Fibroblast of peridontal ligament (primary cell): ENCODE data around the gene SSBP2.
"Not testable (repeated sequence)": the region's sequence is repeated elsewhere in the genome, so short reads cannot be mapped to it uniquely, and the experiment has no call there.

Experiments
- DNase-seq: peaks from one replicate; pipeline ENCODE4 v3.0.0-alpha.2; 2010; ENCODE audit errors: extremely low read depth

The SSBP2 gene

DNA sequence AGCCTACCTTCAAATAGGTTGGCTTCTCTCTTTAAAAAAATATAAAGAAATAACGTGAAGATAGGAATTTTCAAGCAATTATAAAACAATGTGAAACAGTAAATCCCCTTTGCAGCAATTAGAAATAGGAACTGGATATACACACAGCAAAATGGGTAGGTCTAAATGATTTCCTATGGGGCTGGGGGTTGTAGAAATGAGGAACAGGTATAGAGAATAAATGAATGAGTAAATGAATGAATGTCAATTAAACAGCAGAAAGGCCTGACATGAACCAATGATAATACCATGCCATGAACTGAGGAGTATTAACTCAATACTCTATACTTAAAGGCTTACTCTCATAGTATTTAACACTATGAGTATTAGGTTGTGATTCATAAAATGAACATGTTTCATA lies 21.6 kb downstream of the SSBP2 start:
- no peak for DNase-seq

DNA sequence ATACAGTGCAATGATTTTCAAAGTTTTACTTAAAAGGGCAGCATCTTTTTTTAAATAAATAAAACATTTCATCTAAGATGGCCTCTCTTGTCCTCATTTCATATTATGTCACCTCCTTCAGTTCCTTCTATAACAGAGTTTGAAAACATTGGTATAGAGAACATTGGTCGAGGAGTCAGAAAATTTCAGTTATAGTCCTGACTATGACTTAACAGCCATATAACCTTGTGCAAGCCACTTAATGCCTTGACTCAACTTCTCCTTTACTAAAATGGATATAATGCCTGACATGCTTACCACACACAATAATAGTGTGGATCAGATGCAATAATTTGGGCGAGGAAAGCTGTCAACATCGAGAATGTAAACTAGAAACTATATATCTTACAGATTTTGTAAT lies 22.6 kb downstream of the SSBP2 start:
- DNase-seq = no peak

DNA sequence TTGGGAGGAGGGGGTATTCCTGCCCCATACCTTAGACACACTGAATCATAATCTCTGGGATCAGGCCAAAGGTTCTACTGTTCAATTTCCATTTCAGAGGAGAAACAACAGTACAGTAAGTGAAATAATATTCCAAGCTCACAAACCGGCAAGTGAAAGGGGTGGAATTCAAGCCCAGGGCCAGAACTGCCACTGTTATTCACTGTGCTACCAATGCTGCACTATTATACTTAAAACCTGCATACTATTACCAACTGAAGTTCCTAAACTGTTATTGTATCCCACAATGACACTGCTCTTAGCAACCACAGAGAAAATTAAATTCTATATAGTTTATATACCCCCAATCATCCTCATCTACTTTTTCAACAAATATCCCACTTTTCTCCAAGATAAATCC lies 24.6 kb downstream of the SSBP2 start:
- DNase-seq = no peak

DNA sequence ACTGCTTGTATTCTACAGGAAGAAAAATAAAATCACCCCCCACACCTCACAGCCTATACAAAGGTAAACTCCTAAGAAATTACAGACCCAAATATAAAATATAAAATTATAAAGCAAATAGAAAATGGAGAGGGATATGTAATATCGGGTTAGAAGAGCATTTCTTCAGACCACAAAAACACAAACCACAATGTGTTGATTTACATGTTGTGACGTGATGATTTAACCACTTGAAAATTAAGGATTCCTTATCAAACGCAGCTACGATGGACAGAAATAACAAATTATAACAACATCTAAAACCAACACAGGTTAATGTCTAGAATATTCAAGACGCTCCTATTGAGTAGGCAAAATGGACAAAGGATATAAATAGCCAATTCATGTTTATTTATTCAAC lies 26.3 kb downstream of the SSBP2 start:
- no peak for DNase-seq

DNA sequence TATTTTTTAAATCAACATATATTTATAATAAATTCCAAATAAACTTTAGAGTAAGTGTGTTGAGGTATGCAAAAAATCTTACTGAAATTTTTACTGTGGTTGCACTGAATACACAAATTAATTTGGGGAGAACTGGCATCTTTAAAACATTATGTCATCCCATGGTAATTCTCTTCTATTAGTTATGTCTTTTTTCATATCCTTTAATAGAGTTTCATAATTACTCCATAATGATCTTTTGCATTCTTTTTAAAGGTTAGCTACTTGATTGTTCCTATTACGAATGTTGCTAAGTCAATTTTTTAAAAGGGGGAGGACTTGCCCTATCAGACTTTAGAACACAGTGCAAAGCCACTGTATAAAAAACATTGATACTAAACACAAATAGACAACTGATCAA lies 26.8 kb downstream of the SSBP2 start:
- DNase-seq = no peak

DNA sequence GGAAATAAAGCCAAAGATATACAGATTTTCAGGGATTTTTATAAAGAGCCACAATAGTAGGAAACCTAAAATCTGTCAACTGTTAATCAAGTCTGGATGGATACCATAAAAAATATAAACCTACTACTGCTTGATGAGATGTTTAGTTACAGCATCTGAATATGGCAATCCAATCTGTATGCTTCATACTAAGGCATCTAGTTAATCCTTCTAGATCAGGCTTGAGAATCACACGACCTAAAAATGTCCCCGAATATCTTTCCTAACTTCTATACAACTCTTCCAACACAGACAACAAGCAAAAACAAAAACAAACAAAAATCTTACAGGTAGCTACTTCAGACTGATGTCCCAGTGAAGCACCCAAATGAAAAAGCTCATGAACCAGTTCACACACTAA lies 29.8 kb downstream of the SSBP2 start:
- DNase-seq = no peak

DNA sequence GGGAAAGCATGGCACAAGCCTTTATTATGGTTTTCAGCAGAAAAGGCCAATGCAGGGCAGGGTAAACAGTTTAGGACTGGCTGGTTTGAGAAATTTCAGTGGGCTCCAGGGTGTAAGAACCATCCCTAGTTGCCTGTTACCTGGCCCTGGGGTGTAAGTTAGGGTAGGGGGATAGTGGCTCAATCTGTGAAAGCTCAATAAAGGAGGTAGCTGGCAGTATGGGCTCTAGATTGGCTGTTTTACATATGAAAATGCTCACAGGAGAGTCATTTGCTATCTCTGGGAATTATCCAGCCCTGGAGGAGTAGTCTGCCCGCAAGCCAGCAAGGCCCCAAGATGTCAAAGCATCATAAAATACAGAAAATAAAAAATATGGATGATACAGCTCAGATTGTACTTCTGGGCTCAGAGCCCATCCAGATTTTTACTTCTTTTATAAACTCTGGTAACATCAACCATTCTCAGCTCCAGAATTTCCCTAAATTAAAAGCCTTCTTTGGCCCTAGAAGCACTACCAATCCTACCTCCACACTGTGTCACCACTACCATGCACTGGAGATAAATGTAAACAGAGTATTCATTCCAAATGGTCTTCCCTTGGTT lies 31.1 kb downstream of the SSBP2 start:
- DNase-seq = no peak

DNA sequence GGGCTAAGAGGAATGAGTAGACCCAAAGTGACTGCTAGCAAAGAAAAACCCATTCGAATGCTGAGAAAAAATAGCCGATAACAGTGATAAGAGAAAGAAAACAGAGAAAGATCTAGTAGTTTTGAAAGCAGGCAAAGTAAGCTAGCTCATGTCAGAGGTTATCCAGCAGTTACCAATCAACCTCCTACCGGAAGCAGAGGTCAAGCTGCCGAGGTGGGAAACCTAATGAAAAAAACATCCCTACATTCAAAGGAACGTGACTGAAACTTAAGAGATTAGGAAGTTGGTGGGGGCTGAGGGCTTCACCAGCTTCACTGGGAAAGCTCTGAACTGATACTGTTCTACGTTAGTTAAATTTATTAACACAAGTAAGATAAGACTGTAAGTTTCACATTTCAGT lies 32.6 kb downstream of the SSBP2 start:
- DNase-seq = no peak

DNA sequence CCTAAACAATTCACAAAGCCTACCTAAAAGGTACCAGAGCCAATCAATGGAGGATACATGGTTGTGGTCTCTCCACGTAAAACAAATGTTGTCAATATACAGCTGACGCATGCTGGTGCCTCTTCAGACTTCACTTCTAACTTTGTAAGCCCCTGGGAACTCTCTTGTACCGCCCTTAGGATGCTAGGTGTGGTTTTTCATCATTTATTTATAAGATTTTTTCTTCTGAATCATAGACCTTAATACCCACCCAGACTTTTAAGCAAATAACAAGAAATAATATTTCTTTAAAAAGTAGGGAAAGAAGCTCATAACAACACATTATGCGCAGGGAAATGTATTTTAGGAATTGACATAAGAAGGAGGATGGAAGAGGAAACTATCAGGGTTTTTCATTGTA lies 33.0 kb downstream of the SSBP2 start:
- no peak for DNase-seq

DNA sequence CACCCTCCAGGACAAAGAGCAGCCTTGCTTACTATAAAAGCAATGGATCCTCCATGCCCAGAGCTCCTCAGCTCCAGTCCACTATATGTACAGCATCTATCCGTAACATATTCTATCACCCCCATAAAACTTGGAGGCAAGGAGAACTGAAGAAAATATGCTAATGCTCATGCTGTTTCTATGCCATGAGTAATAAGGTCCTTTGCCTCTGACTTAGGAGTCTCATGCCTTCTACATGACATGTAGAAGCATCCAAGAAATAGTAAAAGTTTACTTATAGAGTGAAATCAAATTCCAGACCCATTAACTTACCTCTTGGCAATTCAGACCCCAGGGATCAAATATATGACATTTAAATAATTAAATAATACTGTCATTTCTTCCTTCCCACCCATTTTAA lies 33.7 kb downstream of the SSBP2 start:
- DNase-seq = no peak

DNA sequence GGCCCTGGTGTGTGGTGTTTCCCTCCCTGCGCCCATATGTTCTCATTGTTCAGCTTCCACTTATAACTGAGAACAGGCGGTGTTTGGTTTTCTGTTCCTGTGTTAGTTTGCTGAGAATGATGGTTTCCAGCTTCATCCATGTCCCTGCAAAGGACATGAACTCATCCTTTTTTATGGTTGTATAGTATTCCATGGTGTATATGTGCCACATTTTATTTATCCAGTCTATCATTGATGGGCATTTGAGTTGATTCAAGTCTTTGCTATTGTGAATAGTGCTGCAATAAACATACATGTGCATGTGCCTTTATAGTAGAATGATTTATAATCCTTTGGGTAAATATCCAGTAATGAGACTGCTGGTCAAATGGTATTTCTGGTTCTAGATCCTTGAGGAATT lies 36.8 kb downstream of the SSBP2 start:
- DNase-seq = not testable (repeated sequence)

DNA sequence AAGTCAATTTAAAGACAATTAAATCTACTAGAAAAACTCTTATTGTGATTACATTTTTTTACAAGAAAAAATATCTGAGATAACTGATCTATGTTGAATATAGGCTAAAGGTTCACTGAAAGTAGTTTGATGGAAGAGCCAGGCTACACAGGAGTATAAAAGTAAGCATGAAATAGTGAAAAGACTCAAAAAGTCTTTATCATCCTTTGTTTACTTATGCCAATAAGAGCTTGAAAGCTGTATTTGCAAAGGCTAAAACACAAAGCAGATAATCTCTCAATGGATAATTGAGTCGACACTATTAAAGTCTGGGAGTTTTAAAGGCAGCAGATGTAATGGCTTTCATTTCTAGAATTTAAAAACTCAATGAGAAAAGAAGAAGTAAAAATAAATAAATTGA lies 42.0 kb downstream of the SSBP2 start:
- DNase-seq = no peak

DNA sequence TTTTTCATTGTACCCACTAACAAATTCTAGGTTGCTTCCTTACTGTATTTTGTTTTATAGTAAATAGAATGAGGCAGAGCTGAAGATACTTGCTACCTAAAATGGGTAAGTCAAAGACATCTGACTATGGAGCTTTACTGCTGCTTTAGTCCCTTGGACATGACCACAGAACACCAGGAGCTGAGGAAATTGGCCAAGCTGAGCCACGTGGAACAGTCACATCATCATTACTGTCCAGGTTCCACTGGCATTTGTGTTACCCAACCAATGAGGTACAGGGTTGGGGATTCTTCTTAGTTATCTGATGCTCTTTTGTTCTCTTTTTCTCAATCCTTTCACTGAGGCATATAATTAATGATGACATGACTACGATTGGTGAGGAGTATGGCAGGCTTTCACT lies 47.1 kb downstream of the SSBP2 start:
- no peak for DNase-seq

DNA sequence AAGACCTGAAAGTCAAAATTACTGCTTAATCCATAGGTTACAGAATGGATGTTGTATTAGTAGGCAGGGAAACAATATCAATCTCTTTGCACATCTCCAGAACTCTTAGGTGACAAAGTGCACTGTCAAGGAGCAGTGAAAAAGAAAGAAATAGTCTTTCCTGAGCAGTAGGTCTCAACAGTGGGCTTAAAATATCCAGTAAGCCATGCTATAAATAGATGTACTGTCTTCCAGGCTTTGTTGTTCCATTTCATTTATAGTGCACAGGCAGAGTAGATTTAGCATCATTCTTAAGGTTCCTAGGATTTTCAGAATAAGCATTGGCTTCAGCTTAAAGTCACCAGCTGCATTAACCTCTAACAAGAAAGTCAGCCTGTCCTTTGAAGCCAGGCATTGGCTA lies 50.7 kb downstream of the SSBP2 start:
- DNase-seq = no peak

DNA sequence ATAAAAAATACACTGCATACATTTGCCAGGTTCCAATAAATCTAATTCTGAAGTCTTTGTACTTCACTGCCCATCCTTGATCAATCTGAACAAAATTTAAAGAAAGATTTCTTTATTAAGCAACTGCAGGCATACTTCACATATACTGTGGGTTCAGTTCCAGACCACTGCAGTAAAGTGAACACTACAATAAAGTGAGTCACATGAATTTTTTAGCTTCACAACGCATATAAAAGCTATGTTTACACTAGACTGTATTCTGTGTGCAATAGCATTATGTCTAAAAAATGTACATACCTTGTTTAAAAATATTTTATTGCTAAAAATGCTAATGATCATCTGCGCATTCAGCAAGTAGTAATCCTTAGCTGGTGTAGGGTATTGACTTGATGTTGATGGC lies 52.1 kb downstream of the SSBP2 start:
- DNase-seq = no peak

DNA sequence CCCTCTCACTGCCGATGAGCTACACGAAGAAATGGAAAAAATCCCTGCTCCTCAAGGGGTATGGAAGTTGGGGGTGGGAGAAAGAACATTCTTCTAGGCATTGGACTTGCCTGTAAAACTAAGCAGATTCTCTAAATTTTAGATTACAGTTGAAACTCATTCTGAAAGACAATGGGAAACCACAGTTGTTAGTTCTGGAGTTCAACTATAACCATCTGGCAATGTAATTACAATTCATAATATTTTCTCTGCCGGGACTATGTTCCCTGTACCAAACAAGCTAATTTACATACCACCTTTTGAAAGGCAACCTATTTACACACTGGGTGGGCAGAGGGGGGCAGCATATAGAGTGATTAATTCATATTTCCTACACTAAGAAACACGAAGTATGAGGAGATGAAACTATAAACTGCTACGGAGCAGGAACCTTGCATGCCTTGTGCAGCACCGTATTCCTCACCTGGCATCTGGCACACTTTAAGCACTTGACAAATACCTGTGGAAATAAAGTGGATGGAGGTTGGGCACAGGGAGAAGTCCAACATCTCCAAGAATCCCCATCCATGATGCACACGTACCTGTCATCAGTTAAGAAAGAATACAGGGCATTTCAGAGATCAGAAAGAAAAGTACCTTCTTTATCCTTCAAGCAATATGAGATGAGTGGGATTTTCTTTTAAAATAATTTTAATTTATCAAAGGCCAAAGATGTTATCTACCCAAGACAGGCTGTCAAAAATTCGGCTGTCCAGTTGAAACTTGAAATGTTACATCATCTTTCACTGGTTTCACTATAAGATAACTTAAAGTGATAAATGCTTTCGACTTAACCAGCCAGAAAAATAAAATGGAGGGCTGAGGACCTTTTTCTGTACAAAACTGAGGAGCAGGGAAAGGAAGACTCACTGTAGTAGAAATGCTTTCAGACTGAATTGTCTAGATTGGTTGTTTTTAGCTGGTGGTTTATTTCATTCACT lies 54.2 kb downstream of the SSBP2 start:
- peak; percentile 12 for DNase-seq

DNA sequence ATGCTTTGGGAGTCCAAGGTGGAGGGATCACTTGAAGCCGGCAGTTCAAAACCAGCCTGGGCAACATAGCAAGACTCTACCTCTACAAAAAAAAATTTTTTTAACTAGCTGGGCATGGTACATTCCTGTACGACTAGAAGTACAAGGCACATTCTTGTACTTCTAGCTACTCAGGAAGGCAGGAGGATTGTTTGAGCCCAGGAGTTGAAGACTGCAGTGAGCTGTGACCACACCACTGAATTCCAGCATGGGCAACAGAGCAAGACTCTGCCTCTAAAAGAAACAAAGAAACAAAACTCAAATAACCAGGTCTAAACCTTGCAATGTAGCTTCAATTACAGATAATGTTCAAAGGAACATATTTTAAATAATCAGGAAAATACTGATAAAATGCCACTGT lies 56.2 kb downstream of the SSBP2 start:
- DNase-seq = no peak

DNA sequence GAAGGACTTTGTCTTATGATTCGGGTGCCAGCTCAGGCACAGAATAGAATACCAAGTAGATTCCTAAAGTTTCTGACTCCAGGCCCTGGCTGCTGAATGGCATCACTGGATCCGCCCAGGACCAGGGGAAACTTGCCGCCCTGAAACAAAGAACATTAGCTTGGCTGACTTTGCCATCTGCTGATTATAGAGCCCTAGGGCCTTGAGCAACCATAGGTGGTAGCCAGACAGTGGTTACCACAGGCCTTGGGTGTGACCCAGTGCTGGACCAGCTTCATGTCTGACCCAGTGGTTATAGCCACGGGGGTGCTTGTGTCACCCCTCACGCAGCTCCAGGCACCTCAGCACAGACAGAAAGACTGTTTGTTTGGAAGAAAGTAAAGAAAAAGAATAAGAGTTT lies 62.7 kb downstream of the SSBP2 start:
- DNase-seq = no peak

DNA sequence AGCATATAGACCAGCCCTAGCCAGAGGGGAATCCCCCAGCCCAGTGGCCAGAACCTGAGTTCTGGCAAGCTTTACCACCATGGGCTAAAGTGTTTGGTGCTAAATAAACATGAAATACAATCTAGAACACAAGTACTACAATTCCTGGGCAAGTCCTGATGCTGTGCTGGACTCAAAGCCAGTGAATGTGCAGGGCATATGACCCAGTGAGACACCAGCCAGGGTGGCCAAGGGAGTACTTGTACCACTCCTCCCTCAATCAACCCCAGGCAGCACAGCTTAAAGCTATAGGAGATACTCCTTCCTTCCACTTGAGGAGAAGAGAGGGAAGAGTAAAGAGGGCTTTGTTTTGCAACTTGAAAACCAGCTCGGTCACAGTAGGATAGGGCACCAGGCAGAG lies 63.6 kb downstream of the SSBP2 start:
- no peak for DNase-seq

DNA sequence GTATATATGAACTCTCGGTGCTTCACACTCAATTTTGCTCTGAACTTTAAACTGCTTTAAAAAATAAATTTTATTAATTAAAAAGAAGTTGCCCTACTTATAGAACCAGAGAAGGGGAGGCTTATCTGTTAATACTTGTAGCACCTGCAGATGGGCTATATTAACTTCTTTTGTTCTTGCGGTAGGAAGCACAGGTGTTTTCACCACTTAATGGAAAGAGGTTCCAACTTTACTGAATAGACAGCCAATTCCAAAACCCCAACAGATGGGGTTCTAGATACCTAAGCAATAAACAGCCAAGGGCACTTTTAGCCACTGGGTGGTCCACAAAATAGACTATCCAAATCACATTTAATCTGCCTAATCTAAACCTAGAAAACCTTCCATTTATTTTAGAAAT lies 65.4 kb downstream of the SSBP2 start:
- no peak for DNase-seq

DNA sequence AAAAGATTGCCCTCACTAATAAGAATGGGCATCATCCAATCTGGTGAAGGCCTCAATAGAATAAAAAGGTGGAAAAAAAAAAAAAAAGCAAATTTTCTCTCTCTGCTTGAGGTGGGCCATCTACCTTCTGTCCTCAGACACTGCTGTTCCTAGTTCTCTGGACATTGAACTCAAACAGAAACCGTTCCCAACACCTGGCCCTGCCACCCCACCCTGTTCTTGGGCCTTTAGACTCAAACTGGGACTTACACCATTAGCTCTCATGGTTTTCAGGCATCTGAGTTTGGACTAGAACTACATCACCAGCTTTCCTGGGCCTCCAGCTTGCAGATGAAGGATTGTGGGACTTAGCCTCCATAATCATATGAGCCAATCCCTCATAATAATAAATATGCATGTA lies 71.0 kb downstream of the SSBP2 start:
- no peak for DNase-seq

DNA sequence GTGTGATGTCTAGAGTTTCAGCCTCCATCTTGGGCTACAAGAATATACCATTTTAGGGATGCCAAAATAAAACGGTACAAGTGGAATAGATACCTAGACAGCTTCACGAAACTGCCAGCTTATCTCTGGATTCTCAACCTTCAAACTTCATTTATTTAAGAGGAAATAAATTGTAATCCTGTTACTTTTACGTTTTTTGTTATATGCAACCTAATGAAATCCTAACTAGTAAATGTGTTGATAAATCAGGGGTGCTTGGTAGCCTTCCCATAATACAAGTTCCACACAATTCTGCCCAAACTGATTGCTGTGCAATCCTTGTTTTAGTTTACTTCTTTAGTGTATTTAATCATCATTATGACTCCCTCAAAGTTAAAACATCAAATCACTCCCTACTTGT lies 75.5 kb downstream of the SSBP2 start:
- DNase-seq = no peak

DNA sequence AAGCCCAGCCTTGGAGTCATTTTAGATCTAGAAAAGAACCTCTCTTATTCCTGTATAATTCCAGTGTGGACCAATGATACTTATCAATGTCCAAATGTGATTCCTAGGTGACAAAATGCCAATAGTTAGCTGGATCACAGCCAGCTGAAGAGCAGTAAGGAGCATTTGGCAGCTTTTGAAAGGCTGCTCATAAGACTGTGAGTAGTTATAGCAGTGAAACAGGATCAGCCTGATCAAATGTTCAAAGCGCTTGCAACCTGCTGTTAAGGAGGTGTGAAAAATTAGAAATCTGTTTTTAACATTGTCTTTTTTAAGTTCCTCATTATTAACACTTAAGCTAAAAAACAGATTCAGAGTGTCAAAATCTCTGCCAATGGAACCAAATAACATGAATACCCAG lies 85.1 kb downstream of the SSBP2 start:
- DNase-seq = no peak

DNA sequence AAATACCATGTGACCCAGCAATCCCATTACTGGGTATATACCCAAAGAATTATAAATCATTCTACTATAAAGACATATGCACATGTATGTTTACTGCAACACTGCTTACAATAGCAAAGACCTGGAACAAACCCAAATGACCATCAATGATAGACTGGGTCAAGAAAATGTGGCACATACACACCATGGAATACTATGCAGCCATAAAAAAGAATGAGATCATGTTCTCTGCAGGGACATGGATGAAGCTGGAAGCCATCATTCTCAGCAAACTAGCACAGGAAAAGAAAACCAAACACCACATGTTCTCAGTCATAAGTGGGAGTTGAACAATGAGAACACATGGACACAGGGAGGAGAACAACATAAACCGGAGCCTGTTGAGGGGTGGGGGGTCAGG lies 90.3 kb downstream of the SSBP2 start:
- not testable (repeated sequence) for DNase-seq
